ENCODE measurements around the gene C20orf144. TPM values are rescaled to one million over a fixed set of nuclear protein-coding genes. Genes with fewer than 3 reads are reported as not detected.
A peak's percentile ranks its signal among the peaks of the same experiment; 100 is the strongest.

C20orf144 gene
- total RNA-seq, 1 donor from 2014 or later, result 0.44 TPM

DNA sequence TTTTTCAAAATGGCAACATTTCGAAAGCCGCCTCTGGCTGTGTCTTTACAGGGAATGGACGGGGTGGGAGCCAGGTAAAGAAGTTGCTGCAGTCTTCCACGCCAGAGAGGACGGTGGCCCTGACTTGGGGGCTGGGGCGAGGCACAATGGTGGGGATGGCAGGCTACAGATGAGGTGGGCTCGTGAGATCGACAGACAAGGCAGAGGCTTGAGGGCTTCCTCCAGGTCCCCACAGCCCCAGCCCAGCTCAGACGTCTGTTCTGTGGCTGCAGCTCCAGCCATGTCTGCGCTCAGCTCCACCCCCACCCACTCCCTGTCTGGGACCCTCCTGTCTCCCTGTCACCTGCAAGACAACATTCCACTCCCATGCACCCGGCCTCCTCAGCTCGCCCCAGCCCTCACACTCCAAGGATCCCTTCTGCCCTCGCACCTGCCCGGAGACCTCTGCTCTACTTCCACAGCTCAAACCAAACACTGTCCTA, 7.4 kb upstream of the C20orf144 start:
- TF ChIP-seq, protein P1, sequence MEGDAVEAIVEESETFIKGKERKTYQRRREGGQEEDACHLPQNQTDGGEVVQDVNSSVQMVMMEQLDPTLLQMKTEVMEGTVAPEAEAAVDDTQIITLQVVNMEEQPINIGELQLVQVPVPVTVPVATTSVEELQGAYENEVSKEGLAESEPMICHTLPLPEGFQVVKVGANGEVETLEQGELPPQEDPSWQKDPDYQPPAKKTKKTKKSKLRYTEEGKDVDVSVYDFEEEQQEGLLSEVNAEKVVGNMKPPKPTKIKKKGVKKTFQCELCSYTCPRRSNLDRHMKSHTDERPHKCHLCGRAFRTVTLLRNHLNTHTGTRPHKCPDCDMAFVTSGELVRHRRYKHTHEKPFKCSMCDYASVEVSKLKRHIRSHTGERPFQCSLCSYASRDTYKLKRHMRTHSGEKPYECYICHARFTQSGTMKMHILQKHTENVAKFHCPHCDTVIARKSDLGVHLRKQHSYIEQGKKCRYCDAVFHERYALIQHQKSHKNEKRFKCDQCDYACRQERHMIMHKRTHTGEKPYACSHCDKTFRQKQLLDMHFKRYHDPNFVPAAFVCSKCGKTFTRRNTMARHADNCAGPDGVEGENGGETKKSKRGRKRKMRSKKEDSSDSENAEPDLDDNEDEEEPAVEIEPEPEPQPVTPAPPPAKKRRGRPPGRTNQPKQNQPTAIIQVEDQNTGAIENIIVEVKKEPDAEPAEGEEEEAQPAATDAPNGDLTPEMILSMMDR (conservative IDR thresholded peaks at IDR 0.05), result no peak
- Mint-ChIP-seq H3K4me1 (peaks cover 19% of the 10 kb centered on the region), H3K27ac (ENCODE audit: unreplicated experiment) (no peak overlapping the region), H3K36me3 (ENCODE audit: low read depth) (peaks cover 3% of the 10 kb centered on the region), H3K9me3 (no peaks in the 10 kb centered on the region), H3K27me3 (ENCODE audit: low read depth) (peaks cover 3% of the 10 kb centered on the region), H3K4me3 (peak overlapping the region; percentile 65)
- no peak for DNase-seq (ENCODE audit: low read depth, low spot score)

DNA sequence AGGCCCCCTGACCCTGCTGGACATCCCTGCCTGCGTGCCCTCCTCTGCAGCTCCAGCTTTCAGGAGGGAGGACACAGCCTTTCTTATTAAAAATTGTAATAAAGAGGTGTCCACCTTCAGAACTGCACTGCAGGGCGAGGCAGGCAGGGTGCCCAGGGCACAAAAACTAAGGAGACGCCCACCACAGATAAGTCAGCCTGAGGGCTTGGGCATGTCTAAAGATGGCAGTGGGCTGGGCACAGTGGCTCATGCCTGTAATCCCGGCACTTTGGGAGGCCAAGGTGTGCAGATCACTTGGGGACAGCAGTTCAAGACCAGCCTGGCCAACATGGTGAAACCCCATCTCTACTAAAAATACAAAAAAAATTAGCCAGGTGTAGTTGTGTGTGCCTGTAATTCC, 7.0 kb upstream of the C20orf144 start:
- DNase-seq (ENCODE audit: low read depth, low spot score), result no peak
- TF ChIP-seq, protein P1 (conservative IDR thresholded peaks at IDR 0.05), result no peak
- H3K27me3 Mint-ChIP-seq (ENCODE audit: low read depth), result peaks cover 3% of the 10 kb centered on the region
- peaks cover 16% of the 10 kb centered on the region for H3K4me1 Mint-ChIP-seq
- peak overlapping the region; percentile 65 for H3K4me3 Mint-ChIP-seq
- no peak overlapping the region for H3K27ac Mint-ChIP-seq (ENCODE audit: unreplicated experiment)
- peaks cover 3% of the 10 kb centered on the region for H3K36me3 Mint-ChIP-seq (ENCODE audit: low read depth)
- H3K9me3 Mint-ChIP-seq, result no peaks in the 10 kb centered on the region

DNA sequence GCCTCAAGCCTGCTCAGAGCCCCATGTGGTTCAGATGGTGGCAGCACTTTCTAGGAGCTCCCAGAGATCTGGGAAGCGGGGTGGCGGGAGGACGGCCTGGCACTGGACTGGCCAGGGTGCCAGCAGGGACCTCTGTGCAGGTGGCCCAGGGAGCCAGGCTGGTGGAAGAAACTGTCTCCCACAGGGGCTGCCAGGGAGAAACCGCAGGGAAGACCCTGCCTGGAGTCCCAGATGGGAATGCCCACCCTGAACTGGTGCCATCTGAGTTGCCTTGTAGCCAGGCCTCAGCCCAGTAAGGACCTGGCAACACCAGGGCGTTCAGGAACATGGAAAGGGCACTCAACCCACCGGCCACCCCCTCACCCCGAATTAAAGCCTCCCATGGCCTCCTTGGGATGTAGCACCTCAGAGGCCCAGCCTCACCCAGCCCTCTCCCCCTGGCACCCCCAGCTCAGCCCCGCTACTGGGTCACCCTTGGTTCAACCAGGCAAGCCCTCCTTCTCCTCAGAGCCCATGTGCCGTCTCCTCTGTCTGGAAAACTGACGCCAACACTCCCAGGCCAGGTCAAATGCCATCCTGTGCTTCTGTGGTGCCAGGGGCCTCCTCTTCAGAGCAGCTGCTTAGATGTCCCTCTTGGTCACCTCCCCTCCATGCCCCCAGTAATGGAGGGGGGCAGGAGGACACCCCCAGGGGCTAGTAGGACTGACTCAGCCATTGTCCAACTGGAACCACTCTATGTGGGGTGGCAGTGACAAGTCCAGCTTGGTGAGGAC, 5.9 kb upstream of the C20orf144 start:
- Mint-ChIP-seq H3K27me3 (ENCODE audit: low read depth) (peaks cover 3% of the 10 kb centered on the region), H3K27ac (ENCODE audit: unreplicated experiment) (peak overlapping the region; percentile 58), H3K4me3 (peak overlapping the region; percentile 19), H3K36me3 (ENCODE audit: low read depth) (peaks cover 3% of the 10 kb centered on the region), H3K9me3 (no peaks in the 10 kb centered on the region), H3K4me1 (peaks cover 16% of the 10 kb centered on the region)
- TF ChIP-seq, protein P1 (conservative IDR thresholded peaks at IDR 0.05), result no peak
- no peak for DNase-seq (ENCODE audit: low read depth, low spot score)

DNA sequence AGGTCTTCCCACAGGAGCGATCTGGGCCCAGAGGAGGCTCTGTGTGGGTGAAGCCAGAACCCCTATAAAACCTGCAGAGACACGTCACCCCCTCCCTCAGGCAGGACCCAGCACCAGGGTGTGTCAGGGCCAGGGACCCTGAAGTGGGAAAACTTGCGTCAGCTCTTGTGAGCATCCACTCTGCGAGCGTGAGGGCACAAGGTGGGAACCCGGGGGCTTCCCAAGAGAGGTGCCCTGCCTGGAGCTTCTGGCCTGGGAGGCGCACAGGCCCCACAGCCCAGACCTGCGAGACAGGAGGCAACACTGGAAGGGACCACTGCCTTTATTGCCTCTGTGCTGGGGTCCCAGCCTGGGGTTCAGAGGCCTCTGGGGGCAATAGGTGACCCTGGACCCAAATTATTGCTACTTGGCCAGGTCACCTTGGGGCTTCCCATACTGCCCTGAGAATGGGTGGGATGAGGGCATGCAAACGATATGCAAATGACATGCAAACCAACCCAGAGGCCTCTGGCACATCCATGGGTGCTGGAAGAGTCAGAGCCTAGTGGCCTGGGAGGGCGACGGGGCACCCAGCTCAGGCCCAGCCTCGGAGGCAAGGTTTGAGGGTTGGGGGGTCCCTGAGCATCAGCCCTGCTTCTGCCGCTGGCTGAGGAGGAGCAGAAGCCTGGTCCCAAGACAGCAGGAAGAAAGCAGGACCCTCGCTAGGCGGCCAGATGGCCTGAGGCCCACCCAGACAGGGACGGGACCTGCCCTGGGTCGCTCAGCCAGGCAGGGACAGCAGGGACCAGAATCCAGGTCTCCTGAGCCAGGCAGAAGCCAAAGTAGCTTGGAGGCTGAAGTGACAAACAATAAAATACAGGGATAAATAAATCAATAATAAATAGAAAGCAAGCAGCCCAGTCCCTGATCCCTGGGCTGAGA, 5.1 kb upstream of the C20orf144 start:
- Mint-ChIP-seq H3K4me1 (peaks cover 12% of the 10 kb centered on the region), H3K27ac (ENCODE audit: unreplicated experiment) (no peak overlapping the region), H3K27me3 (ENCODE audit: low read depth) (peaks cover 5% of the 10 kb centered on the region), H3K9me3 (no peaks in the 10 kb centered on the region), H3K4me3 (peak overlapping the region; percentile 38), H3K36me3 (ENCODE audit: low read depth) (peaks cover 3% of the 10 kb centered on the region)
- TF ChIP-seq, protein P1 (conservative IDR thresholded peaks at IDR 0.05), result no peak
- DNase-seq (ENCODE audit: low read depth, low spot score), result no peak

DNA sequence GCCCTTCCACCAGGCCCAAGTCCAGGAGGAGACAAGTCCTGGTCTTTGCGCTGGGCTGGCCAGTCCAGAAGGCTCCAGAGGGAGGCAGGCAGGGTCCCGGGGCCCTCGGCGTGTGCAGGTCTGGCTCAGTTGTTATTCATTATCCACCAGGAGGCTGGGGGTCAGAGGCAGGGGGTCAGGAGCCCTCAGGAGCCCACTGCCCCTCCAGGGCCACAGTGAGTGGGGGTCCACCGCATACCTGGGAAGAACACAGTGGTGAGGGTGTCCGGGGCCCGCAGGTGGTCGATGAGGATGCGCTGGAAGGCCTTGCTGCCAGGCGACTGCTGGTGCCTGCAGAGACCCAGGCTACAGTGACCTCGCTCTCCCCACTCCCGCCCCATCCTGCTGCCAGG, 4.4 kb upstream of the C20orf144 start:
- Mint-ChIP-seq H3K27ac (ENCODE audit: unreplicated experiment) (no peak overlapping the region), H3K36me3 (ENCODE audit: low read depth) (peaks cover 3% of the 10 kb centered on the region), H3K9me3 (no peaks in the 10 kb centered on the region), H3K27me3 (ENCODE audit: low read depth) (peaks cover 5% of the 10 kb centered on the region), H3K4me1 (peaks cover 14% of the 10 kb centered on the region), H3K4me3 (peak overlapping the region; percentile 38)
- TF ChIP-seq, protein P1 (conservative IDR thresholded peaks at IDR 0.05), result no peak
- no peak for DNase-seq (ENCODE audit: low read depth, low spot score)

Data from neural crest cell (in vitro differentiated cells).